ENCODE results near the gene ARHGAP15. TPM values are rescaled to one million over a fixed set of nuclear protein-coding genes. Genes with fewer than 3 reads are reported as not detected.

ARHGAP15 gene
- total RNA-seq, 4 donors from 2014 or later: 7.9 to 32.5 (median 20.7) TPM

- no peak for TF ChIP-seq CTCF (IDR thresholded peaks at IDR 0.05; ENCODE audit: low read depth)
Observed at GRCh38 chr2:143601828-143602227, 472.6 kb downstream of the ARHGAP15 start.

GRCh38 chr2:143603035-143603655, 473.9 kb downstream of the ARHGAP15 start:
- TF ChIP-seq CTCF (IDR thresholded peaks at IDR 0.05; ENCODE audit: low read depth): no peak

GRCh38 chr2:143603846-143604565, 474.8 kb downstream of the ARHGAP15 start:
- no peak for TF ChIP-seq CTCF (IDR thresholded peaks at IDR 0.05; ENCODE audit: low read depth)

- TF ChIP-seq CTCF (IDR thresholded peaks at IDR 0.05; ENCODE audit: low read depth): no peak
Observed at GRCh38 chr2:143604566-143604959, 475.3 kb downstream of the ARHGAP15 start.

GRCh38 chr2:143607231-143608062, 478.2 kb downstream of the ARHGAP15 start:
- TF ChIP-seq CTCF (IDR thresholded peaks at IDR 0.05; ENCODE audit: low read depth): no peak

- no peak for TF ChIP-seq CTCF (IDR thresholded peaks at IDR 0.05; ENCODE audit: low read depth)
Observed at GRCh38 chr2:143608063-143608423, 478.8 kb downstream of the ARHGAP15 start.

GRCh38 chr2:143608758-143609157, 479.5 kb downstream of the ARHGAP15 start:
- no peak for TF ChIP-seq CTCF (IDR thresholded peaks at IDR 0.05; ENCODE audit: low read depth)
